Liver (tissue), 9 donors: ENCODE results near the gene PTPRN2. TPM values are rescaled to one million over a fixed set of nuclear protein-coding genes. Genes with fewer than 3 reads are reported as not detected.

Experiments
- DNase-seq: peaks from one replicate; pipeline ENCODE4 v3.0.0-alpha.2; 2017; ENCODE audit warnings: low spot score
- H3K27ac ChIP-seq, 2 donors: one replicate each; pipeline ENCODE4 v1.7.0; 2013; ENCODE audit warnings: inconsistent platforms in 2 of 2, low read length in 2 of 2, control low read depth in 1 of 2, low read depth in 1 of 2, mild to moderate bottlenecking in 1 of 2
- H3K27me3 ChIP-seq, 4 donors: one replicate each; pipeline versions ENCODE4 v1.6.1 to v1.7.0; 2013; ENCODE audit warnings: low read length in 3 of 4, inconsistent platforms in 1 of 4, mild to moderate bottlenecking in 1 of 4, moderate library complexity in 1 of 4; ENCODE audit not compliant: control insufficient read depth in 4 of 4, insufficient read depth in 4 of 4
- H3K36me3 ChIP-seq, 4 donors: one replicate each; pipeline versions ENCODE4 v1.6.1 to v1.7.0; 2013; ENCODE audit warnings: low read length in 3 of 4, mild to moderate bottlenecking in 3 of 4, low read depth in 1 of 4, moderate library complexity in 1 of 4; ENCODE audit not compliant: control insufficient read depth in 4 of 4, insufficient read depth in 3 of 4
- H3K4me1 ChIP-seq, 4 donors: one replicate each; pipeline versions ENCODE4 v1.6.1 to v1.7.0; 2013; ENCODE audit warnings: low read length in 3 of 4, mild to moderate bottlenecking in 3 of 4, moderate library complexity in 1 of 4; ENCODE audit not compliant: control insufficient read depth in 4 of 4, insufficient read depth in 4 of 4
- H3K4me3 ChIP-seq, 3 donors: one replicate each; pipeline versions ENCODE4 v1.6.1 to v1.7.0; 2013; ENCODE audit warnings: low read length in 3 of 3, control low read depth in 1 of 3, low read depth in 1 of 3, mild to moderate bottlenecking in 1 of 3
- H3K9ac ChIP-seq, 2 donors: one replicate each; pipeline ENCODE4 v1.7.0; 2013; ENCODE audit warnings: low read length in 2 of 2, mild to moderate bottlenecking in 2 of 2, moderate library complexity in 2 of 2, control low read depth in 1 of 2, low read depth in 1 of 2
- H3K9me3 ChIP-seq, 4 donors: one replicate each; pipeline versions ENCODE4 v1.6.1 to v1.7.0; 2013; ENCODE audit warnings: low read length in 3 of 4; ENCODE audit not compliant: control insufficient read depth in 4 of 4
- EGR1 ChIP-seq, 2 donors: IDR thresholded peaks; 2 replicates each; pipeline ENCODE4 v1.6.1; 2016 to 2018; ENCODE audit warnings: antibody characterized with exemption in 2 of 2, low read depth in 2 of 2
- FOXA1 ChIP-seq: IDR thresholded peaks from 2 replicates; pipeline ENCODE4 v1.6.1; 2016; ENCODE audit warnings: antibody characterized with exemption
- GABPA ChIP-seq, 2 donors: IDR thresholded peaks in 1 of 2; conservative IDR thresholded peaks in 1 of 2; 2 replicates each; pipeline ENCODE4 v1.6.1; 2016; ENCODE audit warnings: antibody characterized with exemption in 2 of 2, mild to moderate bottlenecking in 1 of 2, moderate library complexity in 1 of 2
- HNF4A ChIP-seq, 2 donors: conservative IDR thresholded peaks; 2 replicates each; pipeline ENCODE4 v1.6.1; 2016; ENCODE audit warnings: antibody characterized with exemption in 2 of 2, mild to moderate bottlenecking in 2 of 2
- HNF4G ChIP-seq: IDR thresholded peaks from 2 replicates; pipeline ENCODE4 v1.6.1; 2016; ENCODE audit warnings: antibody characterized with exemption
- RAD21 ChIP-seq, 2 donors: IDR thresholded peaks; 2 replicates each; pipeline ENCODE4 v1.6.1; 2016; ENCODE audit warnings: antibody characterized with exemption in 2 of 2, mild to moderate bottlenecking in 2 of 2
- SP1 ChIP-seq: IDR thresholded peaks from 2 replicates; pipeline ENCODE4 v1.6.1; 2018; ENCODE audit warnings: antibody characterized with exemption, mild to moderate bottlenecking
- TAF1 ChIP-seq: conservative IDR thresholded peaks from 2 replicates; pipeline ENCODE4 v1.6.1; 2016; ENCODE audit warnings: antibody characterized with exemption, mild to moderate bottlenecking
- YY1 ChIP-seq: IDR thresholded peaks from 2 replicates; pipeline ENCODE4 v1.6.1; 2016; ENCODE audit warnings: antibody characterized with exemption, mild to moderate bottlenecking
- WGBS: extraction: QIAGEN DNeasy Blood & Tissue Kit; methylation state at CpG from one replicate; pipeline ENCODE4 v1.1.7; 2013; 5-methylcytosine and 5-hydroxymethylcytosine counted together
- polyA plus RNA-seq, 2 donors: library from polyadenylated mRNA; stranded (reverse) in 1 of 2; unstranded in 1 of 2; fragments of 200-250 nt in 1 of 2; fragments of >200 nt in 1 of 2; fragmentation: Nextera tagmentation in 1 of 2; extraction: Ambion mirVana in 1 of 2; gene quantifications; one replicate each; pipeline versions ENCODE4 v1.2.1 to v1.2.3, GENCODE V29; 2013 to 2015
- total RNA-seq, 2 donors: library from RNA; depleted of rRNA; stranded (reverse); fragments of >200 nt; gene quantifications; one replicate each; pipeline ENCODE4 v1.2.3, GENCODE V29; 2014
- TF ChIP-seq, protein P1 (sequence below): IDR thresholded peaks from 2 replicates; pipeline ENCODE4 v1.6.1; 2016; ENCODE audit warnings: antibody characterized with exemption, mild to moderate bottlenecking
- TF ChIP-seq, protein P2 (sequence below): IDR thresholded peaks from 2 replicates; pipeline ENCODE4 v1.6.1; 2016; ENCODE audit warnings: antibody characterized with exemption
- TF ChIP-seq, protein P3 (sequence below): IDR thresholded peaks from 2 replicates; pipeline ENCODE4 v1.6.1; 2016; ENCODE audit warnings: antibody characterized with exemption
- donor health status: healthy.
- donor health status: healthy.
- donor health status: healthy.
- donor health status: healthy.
- donor health status: healthy.

Gene PTPRN2
- total and polyA plus RNA-seq, 4 donors, result 0.75 to 1.9 (median 1.1) TPM

DNA sequence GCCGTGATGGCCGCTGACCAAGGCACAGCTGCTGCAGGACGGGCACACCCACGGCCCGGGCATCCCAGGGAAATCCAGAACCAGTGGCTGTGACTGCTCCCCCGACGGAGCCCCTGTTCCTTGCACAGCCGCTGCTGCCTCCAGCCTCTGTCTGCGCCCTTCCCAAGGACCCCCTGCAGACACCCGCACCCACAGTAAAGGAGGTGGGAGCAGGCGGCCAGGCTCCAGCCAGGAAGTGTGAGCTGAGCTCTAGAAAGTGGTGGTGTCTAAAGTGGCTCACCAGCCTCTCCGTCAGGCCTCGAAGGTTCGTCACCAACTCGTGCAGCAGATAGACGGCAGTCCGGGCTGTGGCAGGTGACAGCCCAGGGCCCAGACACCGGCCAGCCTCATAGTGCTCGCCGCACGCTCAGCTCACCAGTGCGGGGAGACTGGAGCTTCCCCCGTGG is 944.1 kb downstream of the PTPRN2 start:
- Histone ChIP-seq H3K4me3 (no peak overlapping the region), H3K9ac (no peak overlapping the region), H3K9me3 (peaks cover 0 to 7% (median 3%) of the 10 kb centered on the region in 4 donors), H3K27ac (no peak overlapping the region), H3K27me3 (peaks cover 0 to 3% (median under 1%) of the 10 kb centered on the region in 4 donors), H3K4me1 (no peaks in the 10 kb centered on the region), H3K36me3 (no peaks in the 10 kb centered on the region)
- 87% methylated on average over 23 of the region's 23 CpGs for WGBS
- TF ChIP-seq, protein P1, sequence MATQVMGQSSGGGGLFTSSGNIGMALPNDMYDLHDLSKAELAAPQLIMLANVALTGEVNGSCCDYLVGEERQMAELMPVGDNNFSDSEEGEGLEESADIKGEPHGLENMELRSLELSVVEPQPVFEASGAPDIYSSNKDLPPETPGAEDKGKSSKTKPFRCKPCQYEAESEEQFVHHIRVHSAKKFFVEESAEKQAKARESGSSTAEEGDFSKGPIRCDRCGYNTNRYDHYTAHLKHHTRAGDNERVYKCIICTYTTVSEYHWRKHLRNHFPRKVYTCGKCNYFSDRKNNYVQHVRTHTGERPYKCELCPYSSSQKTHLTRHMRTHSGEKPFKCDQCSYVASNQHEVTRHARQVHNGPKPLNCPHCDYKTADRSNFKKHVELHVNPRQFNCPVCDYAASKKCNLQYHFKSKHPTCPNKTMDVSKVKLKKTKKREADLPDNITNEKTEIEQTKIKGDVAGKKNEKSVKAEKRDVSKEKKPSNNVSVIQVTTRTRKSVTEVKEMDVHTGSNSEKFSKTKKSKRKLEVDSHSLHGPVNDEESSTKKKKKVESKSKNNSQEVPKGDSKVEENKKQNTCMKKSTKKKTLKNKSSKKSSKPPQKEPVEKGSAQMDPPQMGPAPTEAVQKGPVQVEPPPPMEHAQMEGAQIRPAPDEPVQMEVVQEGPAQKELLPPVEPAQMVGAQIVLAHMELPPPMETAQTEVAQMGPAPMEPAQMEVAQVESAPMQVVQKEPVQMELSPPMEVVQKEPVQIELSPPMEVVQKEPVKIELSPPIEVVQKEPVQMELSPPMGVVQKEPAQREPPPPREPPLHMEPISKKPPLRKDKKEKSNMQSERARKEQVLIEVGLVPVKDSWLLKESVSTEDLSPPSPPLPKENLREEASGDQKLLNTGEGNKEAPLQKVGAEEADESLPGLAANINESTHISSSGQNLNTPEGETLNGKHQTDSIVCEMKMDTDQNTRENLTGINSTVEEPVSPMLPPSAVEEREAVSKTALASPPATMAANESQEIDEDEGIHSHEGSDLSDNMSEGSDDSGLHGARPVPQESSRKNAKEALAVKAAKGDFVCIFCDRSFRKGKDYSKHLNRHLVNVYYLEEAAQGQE, result no peak
- TF ChIP-seq GABPA (IDR thresholded peaks at IDR 0.05 in 1 of 2, conservative IDR thresholded peaks at IDR 0.05 in 1 of 2) (no peak), HNF4A (conservative IDR thresholded peaks at IDR 0.05) (no peak), RAD21 (IDR thresholded peaks at IDR 0.05) (no peak), YY1 (no peak), EGR1 (IDR thresholded peaks at IDR 0.05; ENCODE audit: low read depth in 2 of 2) (no peak), HNF4G (no peak), TAF1 (no peak), FOXA1 (no peak)
- TF ChIP-seq, protein P2, sequence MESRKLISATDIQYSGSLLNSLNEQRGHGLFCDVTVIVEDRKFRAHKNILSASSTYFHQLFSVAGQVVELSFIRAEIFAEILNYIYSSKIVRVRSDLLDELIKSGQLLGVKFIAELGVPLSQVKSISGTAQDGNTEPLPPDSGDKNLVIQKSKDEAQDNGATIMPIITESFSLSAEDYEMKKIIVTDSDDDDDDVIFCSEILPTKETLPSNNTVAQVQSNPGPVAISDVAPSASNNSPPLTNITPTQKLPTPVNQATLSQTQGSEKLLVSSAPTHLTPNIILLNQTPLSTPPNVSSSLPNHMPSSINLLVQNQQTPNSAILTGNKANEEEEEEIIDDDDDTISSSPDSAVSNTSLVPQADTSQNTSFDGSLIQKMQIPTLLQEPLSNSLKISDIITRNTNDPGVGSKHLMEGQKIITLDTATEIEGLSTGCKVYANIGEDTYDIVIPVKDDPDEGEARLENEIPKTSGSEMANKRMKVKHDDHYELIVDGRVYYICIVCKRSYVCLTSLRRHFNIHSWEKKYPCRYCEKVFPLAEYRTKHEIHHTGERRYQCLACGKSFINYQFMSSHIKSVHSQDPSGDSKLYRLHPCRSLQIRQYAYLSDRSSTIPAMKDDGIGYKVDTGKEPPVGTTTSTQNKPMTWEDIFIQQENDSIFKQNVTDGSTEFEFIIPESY, result no peak
- DNase-seq, result no peak

DNA sequence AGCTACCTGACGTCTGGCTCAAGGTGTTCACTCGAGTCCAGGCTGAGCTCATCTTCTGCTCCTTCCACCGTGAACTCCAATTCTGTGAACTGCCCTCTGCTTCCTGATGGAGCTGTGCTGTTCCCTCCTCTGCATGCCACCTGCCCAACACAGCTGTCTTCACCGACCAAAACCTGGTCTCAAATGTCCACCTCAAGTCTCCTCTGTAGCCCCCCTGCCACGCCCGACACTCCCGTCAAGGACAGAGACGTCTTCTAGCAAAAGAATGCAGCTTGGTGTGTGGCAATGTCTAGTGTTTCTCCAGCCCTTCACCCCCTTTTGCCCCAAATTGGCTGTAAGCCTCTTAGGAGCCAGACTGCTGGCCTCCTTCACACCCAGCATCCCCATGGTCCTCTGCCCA is 945.8 kb downstream of the PTPRN2 start:
- WGBS, result 81% methylated on average over 8 of the region's 8 CpGs
- no peak overlapping the region for H3K27ac ChIP-seq
- no peak overlapping the region for H3K9ac ChIP-seq
- no peak for DNase-seq
- H3K4me3 ChIP-seq, result no peak overlapping the region
- no peaks in the 10 kb centered on the region for H3K4me1 ChIP-seq
- H3K9me3 ChIP-seq, result peaks cover 0 to 7% (median 3%) of the 10 kb centered on the region in 4 donors
- TF ChIP-seq, protein P3, sequence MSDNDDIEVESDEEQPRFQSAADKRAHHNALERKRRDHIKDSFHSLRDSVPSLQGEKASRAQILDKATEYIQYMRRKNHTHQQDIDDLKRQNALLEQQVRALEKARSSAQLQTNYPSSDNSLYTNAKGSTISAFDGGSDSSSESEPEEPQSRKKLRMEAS, result no peak
- TF ChIP-seq SP1 (no peak), YY1 (no peak), HNF4G (no peak)
- H3K36me3 ChIP-seq, result no peaks in the 10 kb centered on the region
- H3K27me3 ChIP-seq, result peaks cover 0 to 3% (median under 1%) of the 10 kb centered on the region in 4 donors

DNA sequence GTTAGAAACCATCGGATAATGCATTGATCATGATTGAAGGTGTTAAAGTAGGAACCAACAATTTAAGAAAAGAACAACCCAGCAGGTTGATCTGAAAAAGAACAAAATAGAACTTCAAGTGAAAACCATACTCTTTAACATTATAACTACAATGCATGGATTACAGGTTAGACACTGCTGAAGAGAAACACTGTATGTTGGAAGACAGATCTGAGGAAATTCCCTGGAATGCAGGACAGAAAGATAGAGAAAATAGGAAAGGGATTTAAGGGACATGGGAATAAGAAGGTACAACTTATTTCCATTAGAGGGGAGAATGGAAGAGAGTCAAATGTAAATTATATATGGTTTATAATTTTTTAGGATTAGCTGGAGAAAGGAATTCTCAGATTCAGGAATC is 947.5 kb downstream of the PTPRN2 start:
- Histone ChIP-seq H3K4me3 (no peak overlapping the region), H3K36me3 (no peaks in the 10 kb centered on the region), H3K4me1 (no peaks in the 10 kb centered on the region), H3K9me3 (peaks cover 0 to 7% (median 3%) of the 10 kb centered on the region in 4 donors), H3K27ac (no peak overlapping the region), H3K27me3 (peaks cover 0 to 2% (median under 1%) of the 10 kb centered on the region in 4 donors), H3K9ac (no peak overlapping the region)
- DNase-seq, result no peak
- WGBS, result 96% methylated on average over 1 of the region's 1 CpG
- TF ChIP-seq EGR1 (IDR thresholded peaks at IDR 0.05; ENCODE audit: low read depth in 2 of 2) (no peak), YY1 (no peak), TAF1 (no peak)
